ENCODE data around the gene RIPOR3.
A peak's percentile ranks its signal among the peaks of the same experiment; 100 is the strongest.

The RIPOR3 gene

GRCh38 chr20:50547964-50548363 is 143.4 kb downstream of the RIPOR3 start:
- no peak overlapping the region for H3K4me3 ChIP-seq (replicated peaks; ENCODE audit: insufficient read depth, low read length)
- no peaks in the 10 kb centered on the region for H3K27me3 ChIP-seq (ENCODE audit: insufficient read depth, poor library complexity, severe bottlenecking)
- TF ChIP-seq REST (IDR thresholded peaks at IDR 0.05; ENCODE audit: insufficient replicate concordance, low read depth) (no peak), GABPA (IDR thresholded peaks at IDR 0.05; ENCODE audit: low read depth) (no peak), POLR2AphosphoS5 (IDR thresholded peaks at IDR 0.05; ENCODE audit: low read depth) (no peak), SPI1 (IDR thresholded peaks at IDR 0.05; ENCODE audit: borderline replicate concordance, low read depth) (no peak), CTCF (IDR thresholded peaks at IDR 0.05; ENCODE audit: insufficient read depth, low read length) (no peak)

GRCh38 chr20:50546729-50547314 is 144.5 kb downstream of the RIPOR3 start:
- TF ChIP-seq POLR2AphosphoS5 (IDR thresholded peaks at IDR 0.05; ENCODE audit: low read depth) = no peak
- TF ChIP-seq CTCF (IDR thresholded peaks at IDR 0.05; ENCODE audit: insufficient read depth, low read length) = no peak
- TF ChIP-seq REST (IDR thresholded peaks at IDR 0.05; ENCODE audit: insufficient replicate concordance, low read depth) = no peak
- TF ChIP-seq SPI1 (IDR thresholded peaks at IDR 0.05; ENCODE audit: borderline replicate concordance, low read depth) = no peak
- no peak for TF ChIP-seq GABPA (IDR thresholded peaks at IDR 0.05; ENCODE audit: low read depth)
- no peak overlapping the region for H3K27ac ChIP-seq (replicated peaks)
- peak in 1 of 2 experiments; percentile 28 for DNase-seq (ENCODE audit: low read depth in 1 of 2, low spot score in 1 of 2)
- no peaks in the 10 kb centered on the region for H3K27me3 ChIP-seq (ENCODE audit: insufficient read depth, poor library complexity, severe bottlenecking)
- H3K4me3 ChIP-seq (replicated peaks; ENCODE audit: insufficient read depth, low read length) = no peak overlapping the region

More at GRCh38 chr20:50547964-50548363, 143.4 kb downstream of the RIPOR3 start:
- no peak for DNase-seq (ENCODE audit: low read depth in 1 of 2, low spot score in 1 of 2)
- H3K27ac ChIP-seq (replicated peaks) = no peak overlapping the region

- TF ChIP-seq POLR2AphosphoS5 (IDR thresholded peaks at IDR 0.05; ENCODE audit: low read depth) = no peak
- no peak for TF ChIP-seq GABPA (IDR thresholded peaks at IDR 0.05; ENCODE audit: low read depth)
- no peak for TF ChIP-seq REST (IDR thresholded peaks at IDR 0.05; ENCODE audit: insufficient replicate concordance, low read depth)
- TF ChIP-seq CTCF (IDR thresholded peaks at IDR 0.05; ENCODE audit: insufficient read depth, low read length) = no peak
- no peak for TF ChIP-seq SPI1 (IDR thresholded peaks at IDR 0.05; ENCODE audit: borderline replicate concordance, low read depth)
- Histone ChIP-seq H3K4me3 (replicated peaks; ENCODE audit: insufficient read depth, low read length) (no peak overlapping the region), H3K27ac (replicated peaks) (no peak overlapping the region), H3K27me3 (ENCODE audit: insufficient read depth, poor library complexity, severe bottlenecking) (no peaks in the 10 kb centered on the region)
- DNase-seq (ENCODE audit: low read depth in 1 of 2, low spot score in 1 of 2) = no peak
Measured at GRCh38 chr20:50545126-50545525, 146.2 kb downstream of the RIPOR3 start.
